Measurements from ENCODE around the gene PPP1R1C. TPM values are rescaled to one million over a fixed set of nuclear protein-coding genes. Genes with fewer than 3 reads are reported as not detected.

The PPP1R1C gene
- total RNA-seq, 1 donor from 2014 or later, result 5.8 TPM

DNA sequence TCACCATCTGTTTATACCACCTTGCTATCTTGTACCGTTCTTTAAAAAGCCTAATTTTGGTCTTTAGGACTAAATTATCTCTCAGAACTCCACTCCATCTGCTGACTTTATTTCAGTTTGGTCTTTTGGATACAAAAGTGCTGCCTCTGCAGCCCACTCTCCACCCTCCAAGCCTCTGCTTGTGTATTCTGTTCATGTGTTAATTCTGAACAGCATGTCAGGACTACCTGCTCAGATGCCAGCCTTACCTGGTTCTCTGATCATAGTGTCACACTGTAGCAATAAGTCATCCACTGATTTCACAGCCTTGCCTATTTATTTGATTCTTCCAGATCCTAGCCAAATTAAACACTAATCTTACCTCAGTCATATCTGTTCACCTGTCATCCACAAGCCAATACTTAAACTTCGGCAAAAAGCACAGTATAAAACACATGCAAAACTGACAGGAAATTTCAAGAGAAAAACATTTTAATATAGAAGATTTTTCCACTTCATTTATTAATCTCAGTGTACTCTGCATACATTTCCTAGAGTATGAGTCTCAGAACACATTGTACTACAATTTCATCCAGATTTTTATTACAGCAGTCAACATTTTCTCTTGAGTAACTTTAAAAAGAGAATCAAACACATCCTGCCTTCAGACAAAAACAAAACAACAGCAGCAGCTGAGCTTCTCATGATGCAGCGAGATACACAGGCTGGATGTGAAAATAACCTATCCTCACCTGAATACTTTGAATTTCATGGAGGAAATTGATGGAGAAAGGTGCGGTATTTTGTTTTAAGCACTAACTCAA lies 64.9 kb downstream of the PPP1R1C start:
- Mint-ChIP-seq H3K36me3 (peaks cover 3% of the 10 kb centered on the region), H3K27ac (peak overlapping the region; percentile 6), H3K4me1 (peaks cover 35% of the 10 kb centered on the region), H3K27me3 (ENCODE audit: low read depth) (no peaks in the 10 kb centered on the region), H3K4me3 (no peak overlapping the region), H3K9me3 (peaks cover 14% of the 10 kb centered on the region)
- TF ChIP-seq, protein P1, sequence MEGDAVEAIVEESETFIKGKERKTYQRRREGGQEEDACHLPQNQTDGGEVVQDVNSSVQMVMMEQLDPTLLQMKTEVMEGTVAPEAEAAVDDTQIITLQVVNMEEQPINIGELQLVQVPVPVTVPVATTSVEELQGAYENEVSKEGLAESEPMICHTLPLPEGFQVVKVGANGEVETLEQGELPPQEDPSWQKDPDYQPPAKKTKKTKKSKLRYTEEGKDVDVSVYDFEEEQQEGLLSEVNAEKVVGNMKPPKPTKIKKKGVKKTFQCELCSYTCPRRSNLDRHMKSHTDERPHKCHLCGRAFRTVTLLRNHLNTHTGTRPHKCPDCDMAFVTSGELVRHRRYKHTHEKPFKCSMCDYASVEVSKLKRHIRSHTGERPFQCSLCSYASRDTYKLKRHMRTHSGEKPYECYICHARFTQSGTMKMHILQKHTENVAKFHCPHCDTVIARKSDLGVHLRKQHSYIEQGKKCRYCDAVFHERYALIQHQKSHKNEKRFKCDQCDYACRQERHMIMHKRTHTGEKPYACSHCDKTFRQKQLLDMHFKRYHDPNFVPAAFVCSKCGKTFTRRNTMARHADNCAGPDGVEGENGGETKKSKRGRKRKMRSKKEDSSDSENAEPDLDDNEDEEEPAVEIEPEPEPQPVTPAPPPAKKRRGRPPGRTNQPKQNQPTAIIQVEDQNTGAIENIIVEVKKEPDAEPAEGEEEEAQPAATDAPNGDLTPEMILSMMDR (IDR thresholded peaks at IDR 0.05; ENCODE audit: unreplicated experiment), result no peak
- no peak for DNase-seq (ENCODE audit: low spot score in 2 of 2, unreplicated experiment in 2 of 2)

- Mint-ChIP-seq H3K4me3 (no peak overlapping the region), H3K27me3 (ENCODE audit: low read depth) (no peaks in the 10 kb centered on the region), H3K36me3 (peaks cover 3% of the 10 kb centered on the region), H3K4me1 (peaks cover 9% of the 10 kb centered on the region), H3K9me3 (peaks cover 21% of the 10 kb centered on the region), H3K27ac (peak overlapping the region; percentile 49)
- DNase-seq (ENCODE audit: low spot score in 2 of 2, unreplicated experiment in 2 of 2), result no peak
- TF ChIP-seq, protein P1 (IDR thresholded peaks at IDR 0.05; ENCODE audit: unreplicated experiment), result no peak
Observed at GRCh38 chr2:182055993-182056392, 70.3 kb downstream of the PPP1R1C start.

- peaks cover 9% of the 10 kb centered on the region for H3K4me1 Mint-ChIP-seq
- H3K9me3 Mint-ChIP-seq, result peaks cover 21% of the 10 kb centered on the region
- DNase-seq (ENCODE audit: low spot score in 2 of 2, unreplicated experiment in 2 of 2), result no peak
- no peak overlapping the region for H3K4me3 Mint-ChIP-seq
- H3K27ac Mint-ChIP-seq, result no peak overlapping the region
- TF ChIP-seq, protein P1 (IDR thresholded peaks at IDR 0.05; ENCODE audit: unreplicated experiment), result no peak
- peaks cover 3% of the 10 kb centered on the region for H3K36me3 Mint-ChIP-seq
- no peaks in the 10 kb centered on the region for H3K27me3 Mint-ChIP-seq (ENCODE audit: low read depth)
Observed at GRCh38 chr2:182057002-182057401, 71.3 kb downstream of the PPP1R1C start.

DNA sequence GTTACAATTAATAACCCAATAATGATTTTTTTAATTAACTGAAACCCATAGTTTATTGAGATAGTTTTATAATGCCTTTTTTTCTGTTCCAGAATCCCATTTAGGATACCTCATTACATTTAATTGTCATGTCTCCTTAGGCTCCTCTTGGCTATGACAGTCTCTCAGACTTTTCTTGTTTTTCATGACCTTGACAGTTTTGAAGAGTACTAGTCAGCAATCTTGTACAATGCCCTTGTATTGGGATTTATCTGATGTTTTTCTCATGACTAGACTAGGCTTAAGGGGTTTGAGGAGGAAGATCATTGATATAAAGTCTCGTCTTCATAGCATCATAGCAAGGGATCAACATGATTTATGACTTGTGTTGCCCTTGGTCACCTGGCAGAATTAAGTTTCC lies 72.4 kb downstream of the PPP1R1C start:
- Mint-ChIP-seq H3K4me1 (peaks cover 9% of the 10 kb centered on the region), H3K9me3 (peaks cover 21% of the 10 kb centered on the region)

GRCh38 chr2:182061739-182062138 lies 76.1 kb downstream of the PPP1R1C start:
- Mint-ChIP-seq H3K27me3 (ENCODE audit: low read depth) (no peaks in the 10 kb centered on the region), H3K27ac (no peak overlapping the region), H3K9me3 (no peaks in the 10 kb centered on the region), H3K4me3 (no peak overlapping the region), H3K4me1 (peaks cover 14% of the 10 kb centered on the region), H3K36me3 (no peaks in the 10 kb centered on the region)
- TF ChIP-seq, protein P1 (IDR thresholded peaks at IDR 0.05; ENCODE audit: unreplicated experiment), result no peak
- DNase-seq (ENCODE audit: low spot score in 2 of 2, unreplicated experiment in 2 of 2), result no peak

More for the DNA sequence above, 72.4 kb downstream of the PPP1R1C start:
- no peak overlapping the region for H3K4me3 Mint-ChIP-seq
- H3K27ac Mint-ChIP-seq, result no peak overlapping the region
- DNase-seq (ENCODE audit: low spot score in 2 of 2, unreplicated experiment in 2 of 2), result no peak
- no peaks in the 10 kb centered on the region for H3K27me3 Mint-ChIP-seq (ENCODE audit: low read depth)
- TF ChIP-seq, protein P1 (IDR thresholded peaks at IDR 0.05; ENCODE audit: unreplicated experiment), result no peak
- H3K36me3 Mint-ChIP-seq, result peaks cover 3% of the 10 kb centered on the region

All from mesothelial cell of epicardium (in vitro differentiated cells).